Stimulated activated CD4-positive, alpha-beta T cell treated with anti-CD3 and anti-CD28 coated beads, TNF-alpha, amount 100 ng/mL, for 1 hour (primary cell): ENCODE results near the gene DAPK1.
"Not testable (repeated sequence)": the region's sequence is repeated elsewhere in the genome, so short reads cannot be mapped to it uniquely, and the experiment has no call there.

ENCODE experiments used
- DNase-seq, 3 donors: peaks; one replicate each; pipeline ENCODE4 v3.0.0-alpha.2; 2020; ENCODE audit warnings: low read depth in 3 of 3, low spot score in 1 of 3

Gene DAPK1

GRCh38 chr9:87498046-87498810, 561 bp downstream of the DAPK1 start:
- peak in 1 of 3 donors; percentile 3 for DNase-seq

- DNase-seq = no peak
Observed at GRCh38 chr9:87498811-87499360, 1.2 kb downstream of the DAPK1 start.

- DNase-seq = no peak
Observed at GRCh38 chr9:87499424-87500017, 1.9 kb downstream of the DAPK1 start.

- no peak for DNase-seq
Observed at GRCh38 chr9:87500491-87501270, 3.0 kb downstream of the DAPK1 start.

- not testable (repeated sequence) for DNase-seq
Observed at GRCh38 chr9:87501271-87501656, 3.6 kb downstream of the DAPK1 start.

GRCh38 chr9:87501806-87502205, 4.1 kb downstream of the DAPK1 start:
- no peak for DNase-seq

GRCh38 chr9:87502391-87503221, 4.9 kb downstream of the DAPK1 start:
- DNase-seq = no peak

- no peak for DNase-seq
Observed at GRCh38 chr9:87503430-87503829, 5.8 kb downstream of the DAPK1 start.

- no peak for DNase-seq
Observed at GRCh38 chr9:87503927-87504326, 6.3 kb downstream of the DAPK1 start.

- DNase-seq = no peak
Observed at GRCh38 chr9:87504938-87505337, 7.3 kb downstream of the DAPK1 start.

- DNase-seq = no peak
Observed at GRCh38 chr9:87505869-87506678, 8.4 kb downstream of the DAPK1 start.

- DNase-seq = no peak
Observed at GRCh38 chr9:87507576-87507975, 9.9 kb downstream of the DAPK1 start.

GRCh38 chr9:87510252-87510683, 12.6 kb downstream of the DAPK1 start:
- no peak for DNase-seq

- DNase-seq = no peak
Observed at GRCh38 chr9:87512311-87512710, 14.6 kb downstream of the DAPK1 start.

GRCh38 chr9:87513161-87513560, 15.5 kb downstream of the DAPK1 start:
- DNase-seq = no peak

- DNase-seq = no peak
Observed at GRCh38 chr9:87513880-87514535, 16.3 kb downstream of the DAPK1 start.

GRCh38 chr9:87515006-87515405, 17.3 kb downstream of the DAPK1 start:
- DNase-seq = no peak

- no peak for DNase-seq
Observed at GRCh38 chr9:87515588-87516221, 18.0 kb downstream of the DAPK1 start.
